KBM-7 (cell line): ENCODE results near the gene ACKR2.
"Not testable (repeated sequence)": the region's sequence is repeated elsewhere in the genome, so short reads cannot be mapped to it uniquely, and the experiment has no call there.

ENCODE experiments used
- DNase-seq: peaks from one replicate; pipeline ENCODE4 v3.0.0-alpha.2; 2015
- in situ Hi-C: fragments of 300-500 bp; cut with MboI; formaldehyde crosslinking; loops from 2 replicates; pipeline ENCODE4 v1.14.3; 2020; ENCODE audit warnings: low sequenced_read_pairs, low pct_unique_long_range_greater_than_20kb, mixed read lengths

ACKR2 gene

GRCh38 chr3:42876940-42877720 is 67.9 kb downstream of the ACKR2 start:
- in situ Hi-C loops: no loop called here
- DNase-seq: no peak

- no peak for DNase-seq
- in situ Hi-C loops: no loop called here
These were observed 68.6 kb downstream of the ACKR2 start for GRCh38 chr3:42877881-42878280.

GRCh38 chr3:42880183-42880582 is 70.9 kb downstream of the ACKR2 start:
- DNase-seq: no peak
- in situ Hi-C loops: no loop called here

- in situ Hi-C loops: no loop called here
- DNase-seq: peak; percentile 89
These were observed 71.6 kb downstream of the ACKR2 start for GRCh38 chr3:42880601-42881451.

- DNase-seq, in situ Hi-C loops: not testable (repeated sequence)
These were observed 74.1 kb downstream of the ACKR2 start for GRCh38 chr3:42883251-42883930.

GRCh38 chr3:42884324-42884723 is 75.1 kb downstream of the ACKR2 start:
- no peak for DNase-seq
- in situ Hi-C loops: no loop called here

GRCh38 chr3:42886294-42886822 is 77.1 kb downstream of the ACKR2 start:
- in situ Hi-C loops: no loop called here
- no peak for DNase-seq

- in situ Hi-C loops: no loop called here
- DNase-seq: no peak
These were observed 77.8 kb downstream of the ACKR2 start for GRCh38 chr3:42887084-42887483.

- in situ Hi-C loops: no loop called here
- DNase-seq: no peak
These were observed 81.8 kb downstream of the ACKR2 start for GRCh38 chr3:42891042-42891441.

- in situ Hi-C loops: no loop called here
- DNase-seq: no peak
These were observed 82.9 kb downstream of the ACKR2 start for GRCh38 chr3:42892169-42892568.

- in situ Hi-C loops: no loop called here
- DNase-seq: no peak
These were observed 83.6 kb downstream of the ACKR2 start for GRCh38 chr3:42892807-42893206.

GRCh38 chr3:42894698-42895579 is 85.7 kb downstream of the ACKR2 start:
- in situ Hi-C loops: no loop called here
- no peak for DNase-seq

- no peak for DNase-seq
- in situ Hi-C loops: no loop called here
These were observed 86.3 kb downstream of the ACKR2 start for GRCh38 chr3:42895580-42895868.

GRCh38 chr3:42898896-42899675 is 89.8 kb downstream of the ACKR2 start:
- in situ Hi-C loops: no loop called here
- DNase-seq: no peak

GRCh38 chr3:42900226-42901072 is 91.2 kb downstream of the ACKR2 start:
- DNase-seq: no peak
- in situ Hi-C loops: no loop called here

GRCh38 chr3:42901073-42901415 is 91.8 kb downstream of the ACKR2 start:
- in situ Hi-C loops: no loop called here
- DNase-seq: no peak

GRCh38 chr3:42902257-42902656 is 93.0 kb downstream of the ACKR2 start:
- in situ Hi-C loops: no loop called here
- DNase-seq: no peak
